ENCODE results near the gene TMC8. TPM values are rescaled to one million over a fixed set of nuclear protein-coding genes. Genes with fewer than 3 reads are reported as not detected.

Gene TMC8
- total and polyA plus RNA-seq, 2 donors from 2014 or later, result 1.0 to 35.9 TPM

- peaks cover 0 to 3% (median 0%) of the 10 kb centered on the region in 3 donors for H3K36me3 ChIP-seq (ENCODE audit: control insufficient read depth in 2 of 3, insufficient read depth in 3 of 3, low read length in 3 of 3)
- no peaks in the 10 kb centered on the region for H3K9me3 ChIP-seq (ENCODE audit: control insufficient read depth in 2 of 3, insufficient read depth in 1 of 3, low read length in 3 of 3)
- FAIRE-seq (no peak), DNase-seq (peak in 2 of 5 donors; percentile 66 to 87)
- H3K4me3 ChIP-seq (ENCODE audit: low read length in 3 of 3), result no peak overlapping the region
- H3K4me1 ChIP-seq (ENCODE audit: control insufficient read depth in 2 of 3, insufficient read depth in 2 of 3, low read depth in 1 of 3, low read length in 3 of 3), result peaks cover 0 to 46% (median 40%) of the 10 kb centered on the region in 3 donors
- TF ChIP-seq CTCF (IDR thresholded peaks at IDR 0.05; ENCODE audit: borderline replicate concordance, extremely low read depth, insufficient read depth), result no peak
- intact Hi-C loops (cut with DNase I), result loop anchor here (10.0 kb wide), 1 partner anchor 58 kb away; no protein-coding TSS in a partner anchor
- H3K9ac ChIP-seq (ENCODE audit: low read length in 3 of 3), result no peak overlapping the region
- H3K27me3 ChIP-seq (ENCODE audit: control insufficient read depth, insufficient read depth, low read length), result no peaks in the 10 kb centered on the region
- H3K27ac ChIP-seq (ENCODE audit: low read depth in 2 of 2, low read length in 2 of 2), result peak overlapping the region; percentile 2 to 20
Measured at GRCh38 chr17:78172249-78173051, 41.9 kb downstream of the TMC8 start.

- H3K27me3 ChIP-seq (ENCODE audit: control insufficient read depth, insufficient read depth, low read length), result no peaks in the 10 kb centered on the region
- no peaks in the 10 kb centered on the region for H3K9me3 ChIP-seq (ENCODE audit: control insufficient read depth in 2 of 3, insufficient read depth in 1 of 3, low read length in 3 of 3)
- H3K9ac ChIP-seq (ENCODE audit: low read length in 3 of 3), result no peak overlapping the region
- intact Hi-C loops (cut with DNase I), result loop anchor here (10.0 kb wide), 1 partner anchor 58 kb away; no protein-coding TSS in a partner anchor
- no peak overlapping the region for H3K4me3 ChIP-seq (ENCODE audit: low read length in 3 of 3)
- peak overlapping the region; percentile 2 to 20 for H3K27ac ChIP-seq (ENCODE audit: low read depth in 2 of 2, low read length in 2 of 2)
- TF ChIP-seq CTCF (IDR thresholded peaks at IDR 0.05; ENCODE audit: borderline replicate concordance, extremely low read depth, insufficient read depth), result no peak
- H3K36me3 ChIP-seq (ENCODE audit: control insufficient read depth in 2 of 3, insufficient read depth in 3 of 3, low read length in 3 of 3), result peaks cover 0 to 3% (median 0%) of the 10 kb centered on the region in 3 donors
- DNase-seq (no peak), FAIRE-seq (no peak)
- peaks cover 0 to 42% (median 40%) of the 10 kb centered on the region in 3 donors for H3K4me1 ChIP-seq (ENCODE audit: control insufficient read depth in 2 of 3, insufficient read depth in 2 of 3, low read depth in 1 of 3, low read length in 3 of 3)
Measured at GRCh38 chr17:78173097-78173715, 42.6 kb downstream of the TMC8 start.

- peaks cover 0 to 47% (median 40%) of the 10 kb centered on the region in 3 donors for H3K4me1 ChIP-seq (ENCODE audit: control insufficient read depth in 2 of 3, insufficient read depth in 2 of 3, low read depth in 1 of 3, low read length in 3 of 3)
- peak in 1 of 5 donors; percentile 96 for DNase-seq
- H3K27me3 ChIP-seq (ENCODE audit: control insufficient read depth, insufficient read depth, low read length), result no peaks in the 10 kb centered on the region
- H3K36me3 ChIP-seq (ENCODE audit: control insufficient read depth in 2 of 3, insufficient read depth in 3 of 3, low read length in 3 of 3), result peaks cover 0 to 3% (median 0%) of the 10 kb centered on the region in 3 donors
- no peak overlapping the region for H3K4me3 ChIP-seq (ENCODE audit: low read length in 3 of 3)
- H3K9ac ChIP-seq (ENCODE audit: low read length in 3 of 3), result no peak overlapping the region
- peak overlapping the region; percentile 85 to 87 for H3K27ac ChIP-seq (ENCODE audit: low read depth in 2 of 2, low read length in 2 of 2)
- intact Hi-C loops (cut with DNase I), result loop anchor here (10.0 kb wide), 1 partner anchor 60 kb away; no protein-coding TSS in a partner anchor
- no peaks in the 10 kb centered on the region for H3K9me3 ChIP-seq (ENCODE audit: control insufficient read depth in 2 of 3, insufficient read depth in 1 of 3, low read length in 3 of 3)
- TF ChIP-seq CTCF (IDR thresholded peaks at IDR 0.05; ENCODE audit: borderline replicate concordance, extremely low read depth, insufficient read depth), result peak; percentile 77
- no peak for FAIRE-seq
Measured at GRCh38 chr17:78174346-78174869, 43.8 kb downstream of the TMC8 start.

All from kidney (tissue), 14 donors.